Suppressor macrophage treated with lipopolysaccharide for 1 hour (primary cell): Measurements from ENCODE around the gene AGRN.
"Not testable (repeated sequence)": the region's sequence is repeated elsewhere in the genome, so short reads cannot be mapped to it uniquely, and the experiment has no call there.

Experiments
- DNase-seq, 3 donors: peaks; one replicate each; pipeline ENCODE4 v3.0.0-alpha.2; 2020 to 2022

Gene AGRN

GRCh38 chr1:1001057-1001783 is 18.7 kb upstream of the AGRN start:
- no peak for DNase-seq

DNA sequence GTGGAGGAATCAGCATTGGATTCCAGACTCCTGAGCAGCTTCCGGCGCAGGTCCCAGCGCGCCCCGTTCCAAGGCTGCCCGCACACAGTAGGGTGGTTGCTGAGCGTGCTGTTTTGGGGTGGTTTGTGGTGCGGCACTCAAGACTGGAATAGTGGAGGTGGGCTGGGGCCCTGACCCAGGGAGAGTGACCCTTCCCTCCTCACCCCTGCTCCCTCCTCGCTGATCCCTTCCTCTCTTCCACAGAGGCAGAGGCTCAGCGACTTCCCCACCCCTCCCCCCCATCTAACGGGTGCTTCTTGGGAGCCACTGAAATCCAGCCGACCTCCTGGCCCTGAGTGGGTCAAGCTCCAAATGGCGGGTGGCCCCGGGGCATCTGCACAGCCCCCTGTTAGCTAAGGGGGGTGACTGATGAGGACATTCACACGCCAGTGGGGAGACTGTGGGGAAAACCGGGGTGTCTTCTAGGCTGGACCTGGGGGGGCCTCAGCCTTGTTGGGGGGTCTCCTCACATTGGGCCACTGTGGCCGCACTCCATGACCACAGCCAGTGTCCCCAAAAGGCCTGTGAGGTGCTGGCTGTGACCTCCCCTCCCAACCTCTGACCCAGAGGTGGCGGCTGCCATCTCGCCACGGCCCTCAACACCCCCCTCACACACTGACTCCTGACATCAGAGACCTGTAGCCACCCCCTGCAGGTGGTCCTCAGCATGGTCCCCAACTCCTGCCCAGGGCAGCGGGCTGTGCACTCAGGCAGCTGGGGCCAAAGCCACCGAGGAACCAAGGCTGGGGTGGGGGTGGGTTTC is 16.1 kb upstream of the AGRN start:
- no peak for DNase-seq

DNA sequence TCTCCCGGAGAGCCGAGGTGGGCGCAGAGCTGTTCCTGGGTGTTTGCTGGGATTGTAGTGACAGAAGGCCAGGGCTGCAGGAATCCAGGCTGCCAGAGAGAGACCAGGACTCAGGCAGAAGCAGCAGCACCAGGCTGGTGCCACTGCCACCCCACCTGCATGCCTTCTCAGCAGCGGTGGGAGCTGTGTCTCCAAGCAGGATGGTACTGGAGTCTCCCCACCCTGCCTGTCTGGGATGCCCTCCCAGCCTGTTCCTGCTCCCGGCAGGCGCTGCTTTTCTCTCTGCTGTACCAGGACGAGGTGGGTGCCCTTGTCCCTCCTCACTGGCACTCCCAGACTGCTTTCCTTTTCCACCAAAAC is 15.5 kb upstream of the AGRN start:
- peak in 1 of 3 donors; percentile 50 for DNase-seq

DNA sequence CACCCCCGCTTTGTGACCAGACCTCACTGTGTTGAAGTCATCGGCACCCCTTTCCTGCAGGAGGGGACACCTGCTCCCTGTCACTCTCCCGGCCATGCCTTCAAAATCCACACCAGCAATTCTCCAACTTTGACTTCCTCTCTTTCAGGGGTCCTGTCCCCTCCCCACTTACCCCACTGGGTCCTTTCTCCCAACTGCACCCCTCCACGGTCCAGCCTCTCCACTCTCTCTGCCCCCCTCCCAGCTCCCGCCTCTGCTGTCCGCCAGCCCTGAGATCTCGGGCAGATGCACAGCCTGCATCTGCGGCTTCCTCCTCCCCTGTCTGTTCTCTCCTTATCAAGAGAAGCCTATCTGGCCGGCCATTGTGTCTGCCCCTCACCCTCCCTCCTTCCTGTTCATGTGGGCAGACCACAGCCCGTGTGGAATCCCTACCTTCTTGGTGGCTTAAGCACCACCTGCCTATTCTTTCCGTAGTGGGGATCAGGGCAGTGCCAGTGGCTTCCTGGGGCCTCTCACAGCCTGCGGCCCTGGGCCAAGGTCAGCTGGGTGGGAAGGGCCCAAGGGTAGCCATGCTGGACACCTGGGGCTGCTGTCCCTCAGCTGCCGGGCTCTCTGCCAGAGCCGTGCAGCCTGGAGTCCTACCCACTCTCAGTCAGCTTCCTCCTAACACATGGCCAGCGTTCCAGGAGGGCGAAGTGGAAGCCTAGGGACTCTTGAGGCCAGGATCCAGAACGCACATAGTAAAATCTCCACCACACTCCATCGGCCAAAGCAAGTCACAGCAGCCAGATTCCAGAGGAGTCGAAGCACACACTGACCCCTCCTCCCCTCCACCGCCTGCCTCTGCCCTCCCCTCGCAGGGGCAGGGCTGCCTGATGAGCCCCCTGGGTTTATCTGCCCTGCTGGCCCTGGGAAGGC is 14.9 kb upstream of the AGRN start:
- DNase-seq: peak in 2 of 3 donors; percentile 59 to 65

- DNase-seq: no peak
Observed at GRCh38 chr1:1005774-1006304, 14.1 kb upstream of the AGRN start.

DNA sequence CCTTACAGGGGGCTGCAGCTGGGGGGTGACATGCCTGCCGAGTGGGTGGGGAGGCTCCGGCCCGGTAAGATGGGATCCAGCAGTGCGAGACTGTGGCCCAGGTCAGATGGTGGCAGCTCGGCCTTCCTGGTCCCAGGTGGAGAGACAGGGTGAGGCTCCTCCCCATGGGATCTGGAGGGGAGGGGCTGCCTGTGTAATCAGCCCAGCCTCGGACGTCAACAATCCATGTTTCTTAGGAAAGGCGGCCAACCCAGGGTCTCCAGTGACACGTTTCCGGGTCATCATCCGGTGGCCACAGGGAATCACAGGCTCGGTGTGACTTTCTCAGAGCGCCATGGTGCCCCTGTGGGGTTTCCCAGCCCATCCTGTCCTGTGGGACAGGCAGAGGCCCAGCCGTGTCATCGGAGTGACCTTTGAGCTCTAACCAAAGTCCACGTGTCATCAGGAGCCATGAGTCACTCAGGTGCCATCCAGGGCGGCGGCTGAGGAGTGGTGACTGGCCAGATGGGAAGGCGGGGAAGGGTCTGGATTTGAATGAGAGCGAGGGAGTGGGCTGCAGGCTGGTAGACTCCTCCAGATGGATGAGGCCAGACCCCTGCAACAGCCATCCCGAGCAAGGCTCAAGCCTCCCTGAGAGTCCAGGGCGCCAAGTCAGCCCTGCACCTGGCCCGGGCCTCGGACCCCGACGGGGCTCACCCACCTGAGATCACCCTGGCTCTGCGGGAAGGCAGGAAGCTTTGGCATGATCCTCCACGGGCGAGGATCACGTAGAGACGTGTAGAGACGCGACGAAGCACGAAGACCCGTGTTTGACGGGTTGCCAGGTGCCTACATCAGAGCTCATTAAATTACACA is 13.4 kb upstream of the AGRN start:
- DNase-seq: peak in 2 of 3 donors; percentile 41 to 66

GRCh38 chr1:1010131-1010530 is 9.8 kb upstream of the AGRN start:
- not testable (repeated sequence) for DNase-seq

GRCh38 chr1:1011396-1011949 is 8.4 kb upstream of the AGRN start:
- DNase-seq: no peak

DNA sequence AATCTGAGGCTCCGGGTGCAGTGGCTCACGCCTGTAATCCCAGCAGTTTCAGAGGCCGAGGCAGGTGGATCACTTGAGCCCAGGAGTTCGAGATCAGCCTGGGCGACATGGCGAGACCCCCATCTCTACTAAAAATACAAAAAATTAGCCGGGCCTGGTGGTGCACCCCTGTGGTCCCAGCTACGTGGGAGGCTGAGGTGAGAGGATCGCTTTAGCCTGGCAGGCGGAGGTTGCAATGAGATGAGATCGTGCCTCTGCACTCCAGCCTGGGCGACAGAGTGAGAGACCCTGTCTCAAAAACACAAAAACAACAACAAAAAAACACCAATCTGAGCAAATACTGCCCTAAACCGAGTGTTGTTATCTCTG is 7.2 kb upstream of the AGRN start:
- not testable (repeated sequence) for DNase-seq

DNA sequence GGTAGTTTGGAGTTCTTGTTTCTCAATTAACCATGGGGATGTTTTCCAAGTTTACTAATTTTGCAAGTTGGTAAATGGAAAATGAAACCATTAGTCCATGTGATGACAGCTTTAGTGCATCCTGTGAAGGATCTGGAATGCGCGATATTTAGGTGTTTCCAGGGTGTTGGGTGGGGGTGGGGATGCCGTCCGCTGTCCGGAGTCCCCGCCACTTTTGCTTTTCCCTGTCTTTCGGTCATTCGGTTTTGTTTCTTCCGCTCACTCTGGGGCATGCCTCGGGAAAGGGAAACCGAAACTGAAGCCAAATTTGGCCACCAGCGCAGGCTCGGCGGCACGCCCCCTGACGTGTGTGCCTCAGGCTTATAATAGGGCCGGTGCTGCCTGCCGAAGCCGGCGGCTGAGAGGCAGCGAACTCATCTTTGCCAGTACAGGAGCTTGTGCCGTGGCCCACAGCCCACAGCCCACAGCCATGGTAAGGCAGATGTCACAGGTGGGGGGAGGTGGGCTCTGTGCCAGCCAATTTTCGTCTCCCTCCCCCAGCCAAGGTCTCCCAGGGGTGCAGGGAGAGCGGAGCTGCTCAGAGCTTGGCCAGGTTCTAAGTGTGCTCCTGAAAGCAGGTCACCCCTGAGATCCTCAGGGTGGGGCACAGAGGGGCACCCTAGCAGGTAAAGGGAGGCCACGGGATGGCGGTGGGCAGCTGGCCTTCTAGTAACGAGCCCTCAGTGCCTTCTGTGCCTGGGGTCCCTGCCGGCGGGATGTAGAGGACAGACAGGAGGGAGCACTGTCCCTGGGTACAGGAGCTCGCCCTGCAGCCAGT is 6.6 kb upstream of the AGRN start, which contains the start of gene ISG15:
Gene ISG15 (plus strand): TSS at position 393 of the 817 bp plus-strand sequence. CDS start 77 bp downstream, at position 470.
- peak; percentile 98 to 99 (median 99) for DNase-seq

DNA sequence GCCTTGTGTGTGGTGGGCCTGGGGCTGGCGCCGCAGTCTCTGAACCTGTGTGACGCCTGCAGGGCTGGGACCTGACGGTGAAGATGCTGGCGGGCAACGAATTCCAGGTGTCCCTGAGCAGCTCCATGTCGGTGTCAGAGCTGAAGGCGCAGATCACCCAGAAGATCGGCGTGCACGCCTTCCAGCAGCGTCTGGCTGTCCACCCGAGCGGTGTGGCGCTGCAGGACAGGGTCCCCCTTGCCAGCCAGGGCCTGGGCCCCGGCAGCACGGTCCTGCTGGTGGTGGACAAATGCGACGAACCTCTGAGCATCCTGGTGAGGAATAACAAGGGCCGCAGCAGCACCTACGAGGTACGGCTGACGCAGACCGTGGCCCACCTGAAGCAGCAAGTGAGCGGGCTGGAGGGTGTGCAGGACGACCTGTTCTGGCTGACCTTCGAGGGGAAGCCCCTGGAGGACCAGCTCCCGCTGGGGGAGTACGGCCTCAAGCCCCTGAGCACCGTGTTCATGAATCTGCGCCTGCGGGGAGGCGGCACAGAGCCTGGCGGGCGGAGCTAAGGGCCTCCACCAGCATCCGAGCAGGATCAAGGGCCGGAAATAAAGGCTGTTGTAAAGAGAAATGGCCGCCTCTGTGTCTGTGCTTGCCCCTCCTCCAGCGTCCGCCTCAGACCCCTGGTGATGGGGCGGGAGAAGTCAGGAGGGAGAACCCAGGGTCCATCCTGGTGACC is 5.8 kb upstream of the AGRN start:
- DNase-seq: peak in 2 of 3 donors; percentile 59 to 63

DNA sequence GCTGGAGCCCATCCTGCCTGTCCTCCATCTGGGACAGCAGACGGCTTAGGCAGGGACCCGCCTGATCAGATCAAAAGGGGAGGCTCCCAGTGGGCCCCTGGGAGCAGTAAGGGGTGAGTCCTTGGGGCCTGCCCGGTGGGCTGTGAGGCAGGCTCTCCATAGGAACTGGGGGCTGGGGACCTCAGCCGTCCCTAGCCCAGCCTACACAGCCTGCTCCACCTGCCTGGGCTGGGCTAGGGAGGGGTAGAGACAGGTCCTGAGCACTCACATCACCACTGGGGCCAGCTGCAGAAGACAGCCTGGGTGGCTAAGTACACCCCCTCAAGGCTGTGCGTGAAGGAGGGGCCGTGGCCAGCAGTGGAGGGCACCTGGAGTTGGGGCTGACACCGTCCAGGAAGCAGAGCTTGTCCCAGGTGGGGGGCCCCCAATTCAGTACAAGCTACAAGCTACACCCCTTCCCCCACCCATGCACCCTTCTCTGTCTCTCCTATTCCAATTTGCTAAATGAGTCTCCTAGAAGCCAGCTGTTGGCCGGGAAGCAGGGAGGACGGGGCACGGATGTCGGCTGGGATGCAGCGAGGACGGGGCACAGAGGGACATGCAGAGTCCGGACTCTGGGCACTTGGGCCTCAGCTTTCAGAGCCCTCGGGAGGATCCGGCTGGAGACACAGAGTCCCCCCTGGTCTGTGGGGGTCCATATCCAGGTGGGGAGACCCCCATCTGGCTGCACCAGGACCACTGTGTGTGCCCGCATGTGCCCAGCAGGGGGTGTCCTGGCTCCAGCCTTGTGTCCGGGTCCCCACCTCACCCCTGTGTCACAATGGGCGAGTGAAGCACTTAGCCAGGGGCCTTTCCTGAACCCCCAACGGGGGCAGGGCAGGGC is 4.9 kb upstream of the AGRN start:
- DNase-seq: peak; percentile 72 to 87 (median 80)

DNA sequence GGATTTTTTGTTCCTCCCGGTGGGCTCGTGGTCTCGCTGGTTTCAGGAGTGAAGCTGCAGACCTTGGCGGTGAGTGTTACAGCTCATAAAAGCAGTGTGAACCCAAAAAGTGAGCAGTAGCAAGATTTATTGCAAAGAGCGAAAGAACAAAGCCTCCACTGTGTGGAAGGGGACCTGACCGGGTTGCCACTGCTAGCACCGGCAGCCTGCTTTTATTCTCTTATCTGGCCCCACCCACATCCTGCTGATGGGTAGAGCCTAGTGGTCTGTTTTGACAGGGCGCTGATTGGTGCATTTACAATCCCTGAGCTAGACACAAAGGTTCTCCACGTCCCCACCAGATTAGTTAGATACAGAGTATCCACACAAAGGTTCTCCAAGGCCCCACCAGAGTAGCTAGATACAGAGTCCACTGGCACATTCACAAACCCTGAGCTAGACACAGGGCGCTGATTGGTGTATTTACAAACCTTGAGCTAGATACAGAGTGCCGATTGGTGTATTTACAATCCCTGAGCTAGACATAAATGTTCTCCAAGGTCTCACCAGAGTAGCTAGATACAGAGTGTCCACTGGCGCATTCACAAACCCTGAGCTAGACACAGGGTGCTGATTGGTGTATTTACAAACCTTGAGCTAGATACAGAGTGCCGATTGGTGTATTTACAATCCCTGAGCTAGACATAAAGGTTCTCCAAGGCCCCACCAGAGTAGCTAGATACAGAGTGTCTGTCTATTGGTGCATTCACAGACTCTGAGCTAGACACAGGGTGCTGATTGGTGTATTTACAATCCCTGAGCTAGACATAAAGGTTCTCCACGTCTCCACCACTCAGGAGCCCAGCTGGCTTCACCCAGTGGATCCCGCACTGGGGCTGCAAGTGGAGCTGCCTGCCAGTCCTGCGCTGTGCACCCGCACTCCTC is 2.3 kb upstream of the AGRN start:
- peak in 2 of 3 donors; percentile 25 to 49 for DNase-seq

- peak in 1 of 3 donors; percentile 20 for DNase-seq
Observed at GRCh38 chr1:1018321-1018685, 1.6 kb upstream of the AGRN start.

GRCh38 chr1:1019122-1019999 is 559 bp upstream of the AGRN start:
- peak; percentile 89 to 97 (median 92) for DNase-seq

DNA sequence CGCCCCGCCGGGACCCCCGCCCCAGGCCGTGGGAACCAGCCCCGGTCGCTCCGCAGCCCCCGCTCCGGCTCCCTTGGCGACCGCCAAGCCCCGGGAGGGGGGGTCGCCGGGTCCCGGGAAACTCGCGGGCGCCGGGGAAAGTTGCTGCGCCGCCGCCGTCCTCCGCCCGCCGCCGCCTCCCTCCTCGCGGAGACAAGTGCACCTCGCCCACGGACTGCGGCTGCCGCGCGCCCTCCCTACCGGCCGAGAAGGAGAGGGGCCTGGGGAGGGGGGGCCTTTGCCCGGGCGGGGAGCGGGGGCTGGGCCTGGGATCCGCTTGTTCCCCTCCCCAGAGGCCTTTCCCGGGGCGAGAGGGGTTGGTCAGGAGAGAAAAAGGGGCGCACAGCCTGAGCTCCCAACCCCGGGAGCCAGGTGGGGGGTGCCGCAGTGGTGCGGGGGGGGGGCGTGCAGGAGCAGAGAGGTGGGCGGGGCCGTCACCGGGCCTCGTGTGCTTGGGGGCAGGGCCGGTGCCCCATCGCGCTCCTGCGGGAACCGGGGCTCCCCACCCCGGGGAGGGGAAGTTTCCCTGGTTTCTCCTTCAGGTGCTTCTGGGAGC is 592 bp downstream of the AGRN start:
- DNase-seq: peak in 2 of 3 donors; percentile 51 to 74
